ENCODE results near the gene PPARD. TPM values are rescaled to one million over a fixed set of nuclear protein-coding genes. Genes with fewer than 3 reads are reported as not detected.
"Not testable (repeated sequence)": the region's sequence is repeated elsewhere in the genome, so short reads cannot be mapped to it uniquely, and the experiment has no call there.

PPARD gene
- polyA plus RNA-seq, 2 donors = 28.1 to 45.1 TPM

GRCh38 chr6:35388030-35388429 lies 45.7 kb downstream of the PPARD start:
- no peaks in the 10 kb centered on the region for H3K27me3 ChIP-seq (ENCODE audit: control insufficient read depth in 1 of 2, insufficient read depth in 2 of 2, low read length in 2 of 2)
- peaks cover 5 to 16% of the 10 kb centered on the region in 2 donors for H3K4me1 ChIP-seq (ENCODE audit: control insufficient read depth in 2 of 2, insufficient read depth in 2 of 2, low read length in 1 of 2)
- H3K27ac ChIP-seq (ENCODE audit: low read depth in 2 of 2, low read length in 1 of 2) = no peak overlapping the region
- H3K9me3 ChIP-seq (ENCODE audit: control insufficient read depth in 2 of 2, insufficient read depth in 1 of 2, low read depth in 1 of 2, low read length in 1 of 2) = no peaks in the 10 kb centered on the region
- no peak overlapping the region for H3K4me3 ChIP-seq (ENCODE audit: low read depth in 1 of 2, low read length in 2 of 2)
- H3K36me3 ChIP-seq (ENCODE audit: control insufficient read depth in 2 of 2, insufficient read depth in 2 of 2, low read length in 1 of 2) = no peaks in the 10 kb centered on the region
- 85 to 89% methylated on average over 5 of the region's 5 CpGs for WGBS, 2 donors

- H3K9me3 ChIP-seq (ENCODE audit: control insufficient read depth in 2 of 2, insufficient read depth in 1 of 2, low read depth in 1 of 2, low read length in 1 of 2) = no peaks in the 10 kb centered on the region
- no peaks in the 10 kb centered on the region for H3K27me3 ChIP-seq (ENCODE audit: control insufficient read depth in 1 of 2, insufficient read depth in 2 of 2, low read length in 2 of 2)
- WGBS, 2 donors = 97 to 98% methylated on average over 5 of the region's 5 CpGs
- H3K4me1 ChIP-seq (ENCODE audit: control insufficient read depth in 2 of 2, insufficient read depth in 2 of 2, low read length in 1 of 2) = peaks cover 5 to 16% of the 10 kb centered on the region in 2 donors
- no peaks in the 10 kb centered on the region for H3K36me3 ChIP-seq (ENCODE audit: control insufficient read depth in 2 of 2, insufficient read depth in 2 of 2, low read length in 1 of 2)
- no peak overlapping the region for H3K4me3 ChIP-seq (ENCODE audit: low read depth in 1 of 2, low read length in 2 of 2)
- no peak overlapping the region for H3K27ac ChIP-seq (ENCODE audit: low read depth in 2 of 2, low read length in 1 of 2)
Measured at GRCh38 chr6:35388772-35389352, 46.5 kb downstream of the PPARD start.

GRCh38 chr6:35389386-35389785 lies 47.0 kb downstream of the PPARD start:
- peaks cover 5 to 18% of the 10 kb centered on the region in 2 donors for H3K4me1 ChIP-seq (ENCODE audit: control insufficient read depth in 2 of 2, insufficient read depth in 2 of 2, low read length in 1 of 2)
- 87 to 91% methylated on average over 9 of the region's 9 CpGs for WGBS, 2 donors
- H3K9me3 ChIP-seq (ENCODE audit: control insufficient read depth in 2 of 2, insufficient read depth in 1 of 2, low read depth in 1 of 2, low read length in 1 of 2) = not testable (repeated sequence)

GRCh38 chr6:35391240-35391968 lies 49.0 kb downstream of the PPARD start:
- Histone ChIP-seq H3K36me3 (ENCODE audit: control insufficient read depth in 2 of 2, insufficient read depth in 2 of 2, low read length in 1 of 2) (no peaks in the 10 kb centered on the region), H3K4me3 (ENCODE audit: low read depth in 1 of 2, low read length in 2 of 2) (no peak overlapping the region), H3K4me1 (ENCODE audit: control insufficient read depth in 2 of 2, insufficient read depth in 2 of 2, low read length in 1 of 2) (peaks cover 0 to 20% of the 10 kb centered on the region in 2 donors), H3K27ac (ENCODE audit: low read depth in 2 of 2, low read length in 1 of 2) (peak overlapping the region; percentile 97 to 98), H3K9me3 (ENCODE audit: control insufficient read depth in 2 of 2, insufficient read depth in 1 of 2, low read depth in 1 of 2, low read length in 1 of 2) (no peaks in the 10 kb centered on the region), H3K27me3 (ENCODE audit: control insufficient read depth in 1 of 2, insufficient read depth in 2 of 2, low read length in 2 of 2) (no peaks in the 10 kb centered on the region)
- 44 to 51% methylated on average over 7 of the region's 7 CpGs for WGBS, 2 donors

More at GRCh38 chr6:35389386-35389785, 47.0 kb downstream of the PPARD start:
- H3K27ac ChIP-seq (ENCODE audit: low read depth in 2 of 2, low read length in 1 of 2); H3K4me3 ChIP-seq (ENCODE audit: low read depth in 1 of 2, low read length in 2 of 2); H3K27me3 ChIP-seq (ENCODE audit: control insufficient read depth in 1 of 2, insufficient read depth in 2 of 2, low read length in 2 of 2); H3K36me3 ChIP-seq (ENCODE audit: control insufficient read depth in 2 of 2, insufficient read depth in 2 of 2, low read length in 1 of 2): not testable (repeated sequence)

- Histone ChIP-seq H3K4me1 (ENCODE audit: control insufficient read depth in 2 of 2, insufficient read depth in 2 of 2, low read length in 1 of 2) (peaks cover 0 to 20% of the 10 kb centered on the region in 2 donors), H3K36me3 (ENCODE audit: control insufficient read depth in 2 of 2, insufficient read depth in 2 of 2, low read length in 1 of 2) (no peaks in the 10 kb centered on the region), H3K27me3 (ENCODE audit: control insufficient read depth in 1 of 2, insufficient read depth in 2 of 2, low read length in 2 of 2) (no peaks in the 10 kb centered on the region), H3K4me3 (ENCODE audit: low read depth in 1 of 2, low read length in 2 of 2) (peak overlapping the region; percentile 43 to 53), H3K9me3 (ENCODE audit: control insufficient read depth in 2 of 2, insufficient read depth in 1 of 2, low read depth in 1 of 2, low read length in 1 of 2) (no peaks in the 10 kb centered on the region), H3K27ac (ENCODE audit: low read depth in 2 of 2, low read length in 1 of 2) (peak overlapping the region; percentile 97 to 98)
- 49 to 51% methylated on average over 12 of the region's 12 CpGs for WGBS, 2 donors
Measured at GRCh38 chr6:35392111-35392702, 49.8 kb downstream of the PPARD start.

GRCh38 chr6:35392773-35393672 lies 50.7 kb downstream of the PPARD start:
- H3K4me3 ChIP-seq (ENCODE audit: low read depth in 1 of 2, low read length in 2 of 2) = peak overlapping the region; percentile 43 to 53
- H3K27ac ChIP-seq (ENCODE audit: low read depth in 2 of 2, low read length in 1 of 2) = peak overlapping the region; percentile 97 to 98
- 54 to 65% methylated on average over 6 of the region's 6 CpGs for WGBS, 2 donors
- no peaks in the 10 kb centered on the region for H3K27me3 ChIP-seq (ENCODE audit: control insufficient read depth in 1 of 2, insufficient read depth in 2 of 2, low read length in 2 of 2)
- H3K9me3 ChIP-seq (ENCODE audit: control insufficient read depth in 2 of 2, insufficient read depth in 1 of 2, low read depth in 1 of 2, low read length in 1 of 2) = no peaks in the 10 kb centered on the region
- H3K36me3 ChIP-seq (ENCODE audit: control insufficient read depth in 2 of 2, insufficient read depth in 2 of 2, low read length in 1 of 2) = peaks cover 0 to 4% of the 10 kb centered on the region in 2 donors
- peaks cover 0 to 20% of the 10 kb centered on the region in 2 donors for H3K4me1 ChIP-seq (ENCODE audit: control insufficient read depth in 2 of 2, insufficient read depth in 2 of 2, low read length in 1 of 2)

GRCh38 chr6:35396991-35397390 lies 54.6 kb downstream of the PPARD start:
- WGBS, 2 donors = 67 to 69% methylated on average over 5 of the region's 5 CpGs
- H3K4me3 ChIP-seq (ENCODE audit: low read depth in 1 of 2, low read length in 2 of 2) = no peak overlapping the region
- no peaks in the 10 kb centered on the region for H3K9me3 ChIP-seq (ENCODE audit: control insufficient read depth in 2 of 2, insufficient read depth in 1 of 2, low read depth in 1 of 2, low read length in 1 of 2)
- peaks cover 0 to 14% of the 10 kb centered on the region in 2 donors for H3K36me3 ChIP-seq (ENCODE audit: control insufficient read depth in 2 of 2, insufficient read depth in 2 of 2, low read length in 1 of 2)
- no peaks in the 10 kb centered on the region for H3K27me3 ChIP-seq (ENCODE audit: control insufficient read depth in 1 of 2, insufficient read depth in 2 of 2, low read length in 2 of 2)
- H3K27ac ChIP-seq (ENCODE audit: low read depth in 2 of 2, low read length in 1 of 2) = no peak overlapping the region
- H3K4me1 ChIP-seq (ENCODE audit: control insufficient read depth in 2 of 2, insufficient read depth in 2 of 2, low read length in 1 of 2) = peaks cover 0 to 13% of the 10 kb centered on the region in 2 donors

- peaks cover 0 to 4% of the 10 kb centered on the region in 2 donors for H3K4me1 ChIP-seq (ENCODE audit: control insufficient read depth in 2 of 2, insufficient read depth in 2 of 2, low read length in 1 of 2)
- WGBS, 2 donors = 94 to 97% methylated on average over 5 of the region's 5 CpGs
Measured at GRCh38 chr6:35397806-35398418, 55.6 kb downstream of the PPARD start.

GRCh38 chr6:35398526-35398925 lies 56.2 kb downstream of the PPARD start:
- H3K27ac ChIP-seq (ENCODE audit: low read depth in 2 of 2, low read length in 1 of 2) = no peak overlapping the region
- H3K9me3 ChIP-seq (ENCODE audit: control insufficient read depth in 2 of 2, insufficient read depth in 1 of 2, low read depth in 1 of 2, low read length in 1 of 2) = no peaks in the 10 kb centered on the region
- H3K36me3 ChIP-seq (ENCODE audit: control insufficient read depth in 2 of 2, insufficient read depth in 2 of 2, low read length in 1 of 2) = peaks cover 0 to 14% of the 10 kb centered on the region in 2 donors
- H3K4me3 ChIP-seq (ENCODE audit: low read depth in 1 of 2, low read length in 2 of 2) = no peak overlapping the region
- 90 to 96% methylated on average over 8 of the region's 8 CpGs for WGBS, 2 donors
- no peaks in the 10 kb centered on the region for H3K27me3 ChIP-seq (ENCODE audit: control insufficient read depth in 1 of 2, insufficient read depth in 2 of 2, low read length in 2 of 2)
- H3K4me1 ChIP-seq (ENCODE audit: control insufficient read depth in 2 of 2, insufficient read depth in 2 of 2, low read length in 1 of 2) = peaks cover 0 to 4% of the 10 kb centered on the region in 2 donors

More at GRCh38 chr6:35397806-35398418, 55.6 kb downstream of the PPARD start:
- no peaks in the 10 kb centered on the region for H3K27me3 ChIP-seq (ENCODE audit: control insufficient read depth in 1 of 2, insufficient read depth in 2 of 2, low read length in 2 of 2)
- H3K27ac ChIP-seq (ENCODE audit: low read depth in 2 of 2, low read length in 1 of 2) = no peak overlapping the region
- H3K9me3 ChIP-seq (ENCODE audit: control insufficient read depth in 2 of 2, insufficient read depth in 1 of 2, low read depth in 1 of 2, low read length in 1 of 2) = no peaks in the 10 kb centered on the region
- H3K36me3 ChIP-seq (ENCODE audit: control insufficient read depth in 2 of 2, insufficient read depth in 2 of 2, low read length in 1 of 2) = peaks cover 0 to 14% of the 10 kb centered on the region in 2 donors
- H3K4me3 ChIP-seq (ENCODE audit: low read depth in 1 of 2, low read length in 2 of 2) = no peak overlapping the region
